Hepatocyte (in vitro differentiated cells): Measurements from ENCODE around the gene GRID2IP. TPM values are rescaled to one million over a fixed set of nuclear protein-coding genes. Genes with fewer than 3 reads are reported as not detected.
"Not testable (repeated sequence)": the region's sequence is repeated elsewhere in the genome, so short reads cannot be mapped to it uniquely, and the experiment has no call there.

Experiments
- DNase-seq: peaks from one replicate; pipeline ENCODE4 v3.0.0-alpha.2; 2016; ENCODE audit warnings: low spot score
- H2AFZ ChIP-seq: fragments of 200-600 bp; sonication (generic); 2 replicates; pipeline ENCODE4 v1.6.0; 2016; ENCODE audit warnings: antibody characterized with exemption, mild to moderate bottlenecking
- H3K27ac ChIP-seq: fragments of 200-600 bp; sonication (generic); 2 replicates; pipeline ENCODE4 v1.5.1; 2016; ENCODE audit warnings: mild to moderate bottlenecking
- H3K27me3 ChIP-seq: fragments of 200-600 bp; sonication (generic); 2 replicates; pipeline ENCODE4 v1.6.1; 2016
- H3K36me3 ChIP-seq: fragments of 200-600 bp; sonication (generic); replicated peaks from 2 replicates; pipeline ENCODE4 v1.5.1; 2016; ENCODE audit warnings: low read depth; ENCODE audit not compliant: insufficient read depth
- H3K4me1 ChIP-seq: fragments of 200-600 bp; sonication (generic); 2 replicates; pipeline ENCODE4 v1.5.1; 2016; ENCODE audit warnings: mild to moderate bottlenecking, moderate library complexity; ENCODE audit not compliant: insufficient read depth
- H3K4me2 ChIP-seq: fragments of 200-600 bp; sonication (generic); 2 replicates; pipeline ENCODE4 v1.6.0; 2016
- H3K4me3 ChIP-seq: fragments of 200-600 bp; sonication (generic); 2 replicates; pipeline ENCODE4 v1.5.1; 2016; ENCODE audit warnings: mild to moderate bottlenecking
- H3K79me2 ChIP-seq: fragments of 200-600 bp; sonication (generic); 2 replicates; pipeline ENCODE4 v1.6.0; 2017; ENCODE audit warnings: mild to moderate bottlenecking
- H3K9me2 ChIP-seq: fragments of 200-600 bp; sonication (generic); replicated peaks from 2 replicates; pipeline ENCODE4 v1.6.0; 2017; ENCODE audit warnings: mild to moderate bottlenecking; ENCODE audit not compliant: insufficient read depth
- H3K9me3 ChIP-seq: fragments of 200-600 bp; sonication (generic); 2 replicates; pipeline ENCODE4 v1.5.1; 2016; ENCODE audit warnings: low read depth, mild to moderate bottlenecking
- H4K20me1 ChIP-seq: fragments of 200-600 bp; sonication (generic); 2 replicates; pipeline ENCODE4 v1.6.0; 2016; ENCODE audit warnings: mild to moderate bottlenecking; ENCODE audit not compliant: insufficient read depth, poor library complexity, severe bottlenecking
- CTCF ChIP-seq: fragments of 200-600 bp; sonication (generic); IDR thresholded peaks from 2 replicates; pipeline ENCODE4 v1.5.1; 2016; ENCODE audit warnings: antibody characterized with exemption, mild to moderate bottlenecking; ENCODE audit not compliant: poor library complexity
- EZH2 ChIP-seq: fragments of 200-600 bp; sonication (generic); IDR thresholded peaks from 2 replicates; pipeline ENCODE4 v1.6.1; 2016; ENCODE audit warnings: antibody characterized with exemption, mild to moderate bottlenecking, borderline replicate concordance
- EZH2phosphoT487 ChIP-seq: fragments of 200-600 bp; sonication (generic); IDR thresholded peaks from one replicate; pipeline ENCODE4 v1.6.1; 2018; ENCODE audit warnings: antibody characterized with exemption, mild to moderate bottlenecking, low read depth, moderate library complexity; ENCODE audit not compliant: unreplicated experiment, severe bottlenecking
- WGBS: methylation state at CpG from one replicate; pipeline ENCODE4 v1.1.6; 2016; ENCODE audit warnings: low lambda C conversion rate; ENCODE audit errors: missing lambda C conversion rate; 5-methylcytosine and 5-hydroxymethylcytosine counted together
- polyA plus RNA-seq: library from polyadenylated mRNA; unstranded; fragments of >200 nt; fragmentation: Nextera tagmentation; extraction: Ambion mirVana; gene quantifications from 2 replicates; pipeline ENCODE4 v1.2.1, GENCODE V29; 2016
- total RNA-seq: library from RNA; depleted of rRNA; stranded (reverse); fragments of >200 nt; gene quantifications from 2 replicates; pipeline ENCODE4 v1.2.3, GENCODE V29; 2014

Gene GRID2IP
- total and polyA plus RNA-seq, 2 experiments from 2014 or later = 0.25 to 0.73 TPM

- DNase-seq = no peak
- Histone ChIP-seq H2AFZ (no peak overlapping the region), H3K4me3 (no peak overlapping the region), H3K4me2 (no peak overlapping the region), H3K27me3 (no peaks in the 10 kb centered on the region), H3K9me2 (no peaks in the 10 kb centered on the region), H3K4me1 (peaks cover 8% of the 10 kb centered on the region), H4K20me1 (no peaks in the 10 kb centered on the region), H3K79me2 (peaks cover 7% of the 10 kb centered on the region), H3K27ac (no peak overlapping the region), H3K36me3 (no peaks in the 10 kb centered on the region), H3K9me3 (no peaks in the 10 kb centered on the region)
- TF ChIP-seq EZH2 = no peak
- no peak for TF ChIP-seq EZH2phosphoT487
- TF ChIP-seq CTCF = no peak
- 88% methylated on average over 4 of the region's 4 CpGs for WGBS
These were observed 28.2 kb upstream of the GRID2IP start for GRCh38 chr7:6579446-6579845.

- no peak overlapping the region for H3K4me3 ChIP-seq
- TF ChIP-seq EZH2phosphoT487 = no peak
- no peak for TF ChIP-seq CTCF
- TF ChIP-seq EZH2 = no peak
- H4K20me1 ChIP-seq = no peaks in the 10 kb centered on the region
- H2AFZ ChIP-seq = peak overlapping the region; percentile 78
- H3K9me2 ChIP-seq = no peaks in the 10 kb centered on the region
- H3K9me3 ChIP-seq = no peaks in the 10 kb centered on the region
- peak overlapping the region; percentile 94 for H3K27ac ChIP-seq
- 81% methylated on average over 18 of the region's 18 CpGs for WGBS
- peaks cover 7% of the 10 kb centered on the region for H3K79me2 ChIP-seq
- no peaks in the 10 kb centered on the region for H3K27me3 ChIP-seq
- peak; percentile 34 for DNase-seq
- H3K36me3 ChIP-seq = no peaks in the 10 kb centered on the region
- H3K4me2 ChIP-seq = peak overlapping the region; percentile 82
- peaks cover 8% of the 10 kb centered on the region for H3K4me1 ChIP-seq
These were observed 27.1 kb upstream of the GRID2IP start for GRCh38 chr7:6578114-6579084.

GRCh38 chr7:6577369-6578113, 26.3 kb upstream of the GRID2IP start, which contains the start of gene ZDHHC4:
TSS of gene ZDHHC4 (plus strand) at chr7:6577454. CDS start at chr7:6580562, 3,108 bp downstream.
- Histone ChIP-seq H3K9me3 (no peaks in the 10 kb centered on the region), H4K20me1 (no peaks in the 10 kb centered on the region), H3K4me3 (peak within 1 kb of the TSS; percentile 47), H3K4me2 (peak within 1 kb of the TSS; percentile 82), H3K27me3 (no peaks in the 10 kb centered on the region), H3K9me2 (no peaks in the 10 kb centered on the region), H2AFZ (peak within 1 kb of the TSS; percentile 78), H3K27ac (peak within 1 kb of the TSS; percentile 94), H3K4me1 (peaks cover 8% of the 10 kb centered on the region), H3K36me3 (no peaks in the 10 kb centered on the region), H3K79me2 (peaks cover 7% of the 10 kb centered on the region)
- 21% methylated on average over 48 of the region's 51 CpGs for WGBS
- DNase-seq = peak; percentile 95
- TF ChIP-seq EZH2 (no peak), EZH2phosphoT487 (no peak), CTCF (no peak)

- not testable (repeated sequence) for H3K79me2 ChIP-seq, H3K9me3 ChIP-seq, H3K4me1 ChIP-seq, H4K20me1 ChIP-seq, H3K36me3 ChIP-seq, H3K9me2 ChIP-seq, H3K27me3 ChIP-seq, DNase-seq, H2AFZ ChIP-seq
- peak overlapping the region; percentile 82 for H3K4me2 ChIP-seq
- 37% methylated on average over 13 of the region's 14 CpGs for WGBS
- peak overlapping the region; percentile 94 for H3K27ac ChIP-seq
- peak overlapping the region; percentile 47 for H3K4me3 ChIP-seq
These were observed 25.7 kb upstream of the GRID2IP start for GRCh38 chr7:6576867-6577368.
